CD4-positive, alpha-beta T cell treated with Interleukin-6 at 100 ng/mL for 8 hours (primary cell): ENCODE data around the gene SPR.

Experiments used
- DNase-seq: peaks from one replicate; pipeline ENCODE4 v3.0.0-alpha.2; 2020; ENCODE audit warnings: mixed read lengths, low spot score

The SPR gene

DNA sequence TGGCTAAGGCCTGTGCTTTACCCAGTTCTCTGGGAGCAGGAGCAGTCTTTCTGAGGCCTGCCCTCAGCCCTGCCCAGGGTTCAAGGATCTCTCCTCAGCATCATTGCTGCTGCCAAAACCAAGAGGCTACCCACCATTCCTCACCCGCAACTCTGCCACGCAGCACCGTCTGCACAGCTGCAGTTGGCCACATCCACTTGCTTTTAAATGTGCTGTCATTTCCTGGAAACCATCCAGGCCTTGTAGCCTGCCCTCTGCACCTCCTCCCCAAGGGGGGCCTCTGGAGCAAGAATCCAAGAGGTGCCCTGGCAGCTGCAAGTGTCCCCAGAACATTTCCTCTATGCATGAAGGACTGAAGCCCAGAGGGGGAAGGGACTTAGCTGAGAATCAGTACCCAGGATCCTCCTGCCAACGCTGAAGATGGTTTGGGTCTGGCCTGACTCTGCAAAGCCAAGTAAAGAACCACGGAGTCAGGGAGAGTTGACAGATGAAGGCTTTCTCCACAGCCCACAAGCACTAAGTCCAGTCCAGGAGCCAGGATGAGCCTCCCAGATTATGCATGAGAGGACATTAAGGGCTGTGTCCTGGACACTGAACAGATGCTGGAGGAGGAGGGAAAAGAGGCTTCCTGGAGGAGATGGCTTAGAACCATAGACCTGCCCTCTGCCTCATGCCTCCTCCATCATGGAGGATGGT is 45.0 kb downstream of the SPR start:
- no peak for DNase-seq

DNA sequence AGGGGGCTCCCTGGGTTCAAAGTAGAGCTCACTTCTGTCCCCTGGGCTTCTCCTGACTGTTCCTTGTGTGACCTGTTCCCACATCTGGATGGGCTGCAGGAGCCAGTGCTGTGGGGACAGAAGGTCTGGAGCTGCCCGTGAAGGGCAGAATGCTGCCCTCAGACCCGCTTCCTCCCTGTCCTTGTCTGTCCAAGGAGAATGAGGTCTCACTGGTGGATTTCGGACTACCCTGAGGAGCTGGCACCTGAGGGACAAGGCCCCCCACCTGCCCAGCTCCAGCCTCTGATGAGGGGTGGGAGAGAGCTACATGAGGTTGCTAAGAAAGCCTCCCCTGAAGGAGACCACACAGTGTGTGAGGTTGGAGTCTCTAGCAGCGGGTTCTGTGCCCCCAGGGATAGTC is 45.6 kb downstream of the SPR start:
- DNase-seq: no peak

DNA sequence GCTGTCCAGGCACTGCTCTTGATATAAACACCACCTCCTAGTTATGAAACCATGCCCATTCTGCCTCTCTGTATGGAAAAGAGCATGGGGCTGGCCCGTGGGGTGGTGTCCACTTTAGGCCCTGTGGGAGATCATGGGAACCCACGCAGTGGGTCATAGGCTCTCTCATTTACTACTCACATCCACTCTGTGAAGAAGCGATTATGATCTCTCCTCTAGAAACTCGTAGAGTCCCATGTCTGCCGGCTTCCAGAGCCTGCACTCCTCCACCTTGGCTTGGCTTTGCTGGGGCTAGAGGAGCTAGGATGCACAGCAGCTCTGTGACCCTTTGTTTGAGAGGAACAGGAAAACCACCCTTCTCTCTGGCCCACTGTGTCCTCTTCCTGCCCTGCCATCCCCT is 46.0 kb downstream of the SPR start:
- DNase-seq: no peak

DNA sequence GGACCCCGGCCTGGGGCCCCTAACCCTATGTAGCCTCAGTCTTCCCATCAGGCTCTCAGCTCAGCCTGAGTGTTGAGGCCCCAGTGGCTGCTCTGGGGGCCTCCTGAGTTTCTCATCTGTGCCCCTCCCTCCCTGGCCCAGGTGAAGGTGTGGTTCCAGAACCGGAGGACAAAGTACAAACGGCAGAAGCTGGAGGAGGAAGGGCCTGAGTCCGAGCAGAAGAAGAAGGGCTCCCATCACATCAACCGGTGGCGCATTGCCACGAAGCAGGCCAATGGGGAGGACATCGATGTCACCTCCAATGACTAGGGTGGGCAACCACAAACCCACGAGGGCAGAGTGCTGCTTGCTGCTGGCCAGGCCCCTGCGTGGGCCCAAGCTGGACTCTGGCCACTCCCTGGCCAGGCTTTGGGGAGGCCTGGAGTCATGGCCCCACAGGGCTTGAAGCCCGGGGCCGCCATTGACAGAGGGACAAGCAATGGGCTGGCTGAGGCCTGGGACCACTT is 46.5 kb downstream of the SPR start:
- no peak for DNase-seq

DNA sequence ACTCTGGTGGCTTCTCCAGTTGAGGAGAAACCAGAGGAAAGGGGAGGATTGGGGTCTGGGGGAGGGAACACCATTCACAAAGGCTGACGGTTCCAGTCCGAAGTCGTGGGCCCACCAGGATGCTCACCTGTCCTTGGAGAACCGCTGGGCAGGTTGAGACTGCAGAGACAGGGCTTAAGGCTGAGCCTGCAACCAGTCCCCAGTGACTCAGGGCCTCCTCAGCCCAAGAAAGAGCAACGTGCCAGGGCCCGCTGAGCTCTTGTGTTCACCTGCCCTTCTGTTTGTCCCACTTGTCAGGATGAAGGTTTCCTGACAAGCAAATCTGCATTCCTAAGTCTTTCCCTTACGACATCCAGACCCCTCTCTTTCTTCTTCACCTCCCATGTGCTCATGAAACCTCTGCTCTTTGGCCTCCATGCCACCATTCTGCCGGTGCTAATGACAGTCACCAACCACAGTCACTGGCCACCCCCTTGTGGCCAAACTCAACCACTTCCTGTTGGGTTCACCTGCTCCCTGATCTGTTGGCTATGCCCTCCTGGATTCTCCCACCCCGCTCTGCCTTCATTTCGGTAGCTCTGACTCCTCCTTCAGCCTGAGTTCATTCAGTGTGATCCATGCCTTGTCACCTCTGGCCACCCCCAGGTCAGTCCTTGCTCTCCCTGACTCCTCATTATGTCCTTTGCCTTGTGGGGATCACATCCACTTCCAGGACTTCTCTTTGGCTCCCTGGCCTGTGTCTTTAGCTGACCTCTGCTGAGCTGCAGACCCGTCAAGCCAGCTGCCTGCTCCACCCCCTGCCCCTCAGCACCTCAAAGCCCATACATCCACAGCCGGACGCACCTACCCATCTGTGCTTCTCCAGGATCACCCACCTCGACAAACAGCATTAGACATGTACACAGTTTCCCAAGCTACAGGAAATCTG is 47.7 kb downstream of the SPR start:
- DNase-seq: no peak

DNA sequence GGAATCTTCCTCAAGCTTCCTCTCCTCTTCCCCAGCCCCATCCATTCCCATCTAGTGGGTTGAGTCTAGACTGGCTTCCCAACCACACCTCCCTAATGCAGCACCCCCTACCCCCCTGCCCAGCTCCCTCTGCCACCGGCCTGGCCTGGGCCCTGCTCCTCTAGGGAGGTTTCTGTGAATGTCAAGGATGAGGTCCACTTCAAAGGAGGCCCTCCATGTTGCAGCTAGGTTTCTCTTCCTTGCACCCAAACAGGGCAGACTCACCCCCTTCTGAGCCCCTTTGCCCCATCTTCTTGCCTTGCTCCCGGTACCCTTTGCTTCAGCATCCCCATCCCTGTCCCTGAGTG is 48.4 kb downstream of the SPR start:
- DNase-seq: no peak

DNA sequence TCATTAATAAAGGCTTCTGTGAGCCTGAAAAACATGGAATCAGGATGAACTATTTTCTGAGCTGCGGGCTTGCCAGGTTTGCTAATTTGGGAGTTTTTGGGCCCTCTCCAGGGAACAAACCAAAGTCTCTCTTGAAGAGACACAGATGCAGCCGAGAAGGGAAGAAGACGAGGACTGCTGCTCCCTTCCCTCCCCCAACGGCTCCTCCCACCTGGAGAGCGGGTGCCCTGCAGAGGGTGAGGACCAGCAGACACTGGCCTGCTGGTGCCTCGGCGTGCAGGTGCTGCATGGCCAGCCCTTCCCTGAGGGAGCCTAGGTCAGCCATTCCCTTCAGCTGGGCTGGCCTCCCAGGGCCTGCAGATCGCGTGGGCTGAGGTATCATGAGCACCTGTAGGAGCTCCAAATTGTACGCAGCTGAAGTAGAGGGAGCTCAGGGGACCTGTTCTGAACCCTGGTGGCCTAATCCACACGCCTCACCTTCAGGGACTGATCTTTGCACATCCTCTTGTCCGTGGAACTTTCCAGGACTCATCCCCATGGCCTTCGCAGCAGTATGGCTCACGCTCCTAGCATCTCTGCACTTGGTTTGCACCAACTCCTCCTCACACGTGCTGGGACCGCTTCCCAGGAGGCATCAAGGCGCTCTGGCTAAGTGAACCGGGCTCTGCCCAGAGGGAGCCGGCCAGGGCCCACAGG is 49.6 kb downstream of the SPR start:
- no peak for DNase-seq

DNA sequence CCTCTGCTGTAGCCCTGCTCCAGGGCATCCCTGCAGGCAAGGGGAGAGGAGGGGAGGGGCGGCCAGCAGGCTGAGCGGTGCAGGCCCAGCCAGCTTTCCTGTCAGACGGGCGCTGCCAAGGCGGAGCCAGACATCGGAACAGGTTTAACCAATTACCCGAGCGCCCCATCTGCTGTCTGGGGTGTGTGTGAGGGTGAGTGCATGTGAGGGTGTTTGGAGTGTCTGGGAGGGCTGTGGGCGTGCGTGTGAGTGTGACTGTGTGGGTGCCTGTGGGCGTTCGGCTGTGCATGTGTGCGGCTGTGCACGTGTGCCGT is 50.1 kb downstream of the SPR start:
- no peak for DNase-seq

DNA sequence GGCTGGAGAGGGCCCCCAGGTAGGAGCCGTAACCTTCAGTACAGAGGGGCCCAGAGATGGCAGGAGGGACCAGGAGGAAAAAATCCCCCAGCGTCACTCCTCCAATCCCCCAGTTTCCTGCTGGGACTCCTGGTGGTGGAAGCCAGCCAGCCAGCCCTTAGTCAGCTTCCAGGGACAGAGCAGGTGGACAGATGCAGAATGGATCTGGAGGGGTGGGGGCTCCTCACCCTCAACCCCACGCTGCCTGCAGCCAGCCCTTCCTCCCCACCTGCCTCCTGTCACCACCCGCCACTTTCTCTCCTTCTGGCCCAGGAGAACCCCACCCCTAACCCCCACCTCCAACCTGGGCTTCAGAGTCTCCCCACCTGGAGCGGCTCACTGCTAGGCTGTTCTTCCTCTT is 51.2 kb downstream of the SPR start:
- DNase-seq: no peak

DNA sequence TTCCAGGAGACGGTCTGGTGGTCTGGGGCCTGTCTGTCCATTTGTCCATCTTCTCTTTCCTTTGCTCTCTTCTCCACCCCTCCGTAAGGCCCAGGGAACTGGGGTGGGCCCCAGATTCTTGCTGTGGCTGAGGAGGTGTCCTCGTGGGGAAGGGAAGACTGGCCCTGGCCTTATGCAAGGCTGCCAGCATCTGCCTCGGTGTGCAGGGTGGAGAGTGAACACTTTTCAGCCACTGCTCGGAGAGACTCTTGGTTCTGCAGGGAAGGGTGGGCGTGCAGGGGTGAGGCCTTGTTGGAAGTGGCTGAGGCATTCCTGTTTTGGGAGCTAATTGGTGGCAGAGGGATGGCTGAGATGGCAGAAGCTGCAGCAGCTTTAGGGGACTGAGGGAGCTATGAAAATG is 53.2 kb downstream of the SPR start:
- DNase-seq: no peak

DNA sequence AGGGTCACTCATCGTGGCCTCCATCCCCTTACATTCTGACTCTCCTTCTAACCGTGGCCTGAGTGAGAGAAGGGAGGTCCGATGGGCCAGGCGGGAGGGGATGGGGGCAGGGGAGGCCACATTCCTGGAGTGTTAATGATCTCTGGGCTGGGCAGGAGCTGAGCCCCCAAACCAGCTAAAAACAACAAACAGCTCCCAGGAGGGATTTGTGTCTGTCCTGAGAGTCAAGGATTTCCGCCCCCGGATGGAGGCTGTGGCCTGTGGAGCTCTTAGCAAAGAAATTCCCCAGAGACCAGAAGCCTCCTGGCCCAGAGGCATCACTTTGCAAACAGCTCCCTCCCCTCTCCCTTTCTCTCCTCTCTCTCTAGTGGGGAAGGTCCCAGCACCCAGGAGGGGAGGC is 53.6 kb downstream of the SPR start:
- no peak for DNase-seq
